ENCODE measurements around the gene ARHGAP26. TPM values are rescaled to one million over a fixed set of nuclear protein-coding genes. Genes with fewer than 3 reads are reported as not detected.

Gene ARHGAP26
- total RNA-seq, 4 donors from 2014 or later = 61.0 to 76.7 (median 61.2) TPM

- Histone ChIP-seq H3K4me3 (no peak overlapping the region), H3K9me3 (no peaks in the 10 kb centered on the region), H3K27ac (peak overlapping the region in 3 of 4 donors; percentile 24 to 41 (median 28)), H3K27me3 (no peaks in the 10 kb centered on the region), H3K4me1 (peaks cover 0 to 13% (median 4%) of the 10 kb centered on the region in 4 donors), H3K36me3 (no peaks in the 10 kb centered on the region)
- TF ChIP-seq EP300 (IDR thresholded peaks at IDR 0.05; ENCODE audit: low read depth) = no peak
- TF ChIP-seq POLR2AphosphoS5 (IDR thresholded peaks at IDR 0.05) = peak in 1 of 3 donors; percentile 18
- peak; percentile 64 for DNase-seq
- in situ Hi-C loops (cut with MboI; ENCODE audit: low pct_ligation_motif_present in 1 of 4, low pct_unique_long_range_greater_than_20kb in 1 of 4, low sequenced_read_pairs in 3 of 4) = no loop called here
- intact Hi-C loops (cut with DNase I; ENCODE audit: low total_unique reads) = no loop called here
- WGBS, 2 donors (ENCODE audit: low coverage in 1 of 2) = 61 to 74% methylated on average over 6 to 9 of the region's 9 CpGs
Measured at GRCh38 chr5:143140492-143141203, 370.5 kb downstream of the ARHGAP26 start.

- Histone ChIP-seq H3K36me3 (no peaks in the 10 kb centered on the region), H3K27me3 (no peaks in the 10 kb centered on the region), H3K4me3 (no peak overlapping the region), H3K27ac (no peak overlapping the region), H3K4me1 (peaks cover 0 to 13% (median 4%) of the 10 kb centered on the region in 4 donors), H3K9me3 (no peaks in the 10 kb centered on the region)
- in situ Hi-C loops (cut with MboI; ENCODE audit: low pct_ligation_motif_present in 1 of 4, low pct_unique_long_range_greater_than_20kb in 1 of 4, low sequenced_read_pairs in 3 of 4) = no loop called here
- TF ChIP-seq CTCF (IDR thresholded peaks at IDR 0.05) (no peak), EP300 (IDR thresholded peaks at IDR 0.05; ENCODE audit: low read depth) (no peak), POLR2A (IDR thresholded peaks at IDR 0.05) (no peak), POLR2AphosphoS5 (IDR thresholded peaks at IDR 0.05) (no peak)
- intact Hi-C loops (cut with DNase I; ENCODE audit: low total_unique reads) = no loop called here
- WGBS, 2 donors (ENCODE audit: low coverage in 1 of 2) = 88 to 96% methylated on average over 4 to 6 of the region's 6 CpGs
- DNase-seq = no peak
Measured at GRCh38 chr5:143141652-143142051, 371.5 kb downstream of the ARHGAP26 start.

- in situ Hi-C loops (cut with MboI; ENCODE audit: low pct_ligation_motif_present in 1 of 4, low pct_unique_long_range_greater_than_20kb in 1 of 4, low sequenced_read_pairs in 3 of 4) (no loop called here), intact Hi-C loops (cut with DNase I; ENCODE audit: low total_unique reads) (no loop called here)
- WGBS, 2 donors (ENCODE audit: low coverage in 1 of 2) = 57 to 86% methylated on average over 1 to 8 of the region's 8 CpGs
- no peak for DNase-seq
- H3K4me1 ChIP-seq = peaks cover 0 to 13% (median 4%) of the 10 kb centered on the region in 4 donors
- H3K27me3 ChIP-seq = no peaks in the 10 kb centered on the region
- no peaks in the 10 kb centered on the region for H3K9me3 ChIP-seq
- H3K4me3 ChIP-seq = no peak overlapping the region
- TF ChIP-seq EP300 (IDR thresholded peaks at IDR 0.05; ENCODE audit: low read depth) (no peak), POLR2AphosphoS5 (IDR thresholded peaks at IDR 0.05) (peak in 2 of 3 donors; percentile 57 to 66)
- H3K36me3 ChIP-seq = no peaks in the 10 kb centered on the region
- peak overlapping the region; percentile 28 to 64 (median 30) for H3K27ac ChIP-seq
Measured at GRCh38 chr5:143142596-143143435, 372.6 kb downstream of the ARHGAP26 start.

- WGBS, 2 donors (ENCODE audit: low coverage in 1 of 2) = 99 to 100% methylated on average over 3 of the region's 3 CpGs
- no peak for TF ChIP-seq CTCF (IDR thresholded peaks at IDR 0.05)
- no peak for TF ChIP-seq EP300 (IDR thresholded peaks at IDR 0.05; ENCODE audit: low read depth)
- no peak for TF ChIP-seq POLR2A (IDR thresholded peaks at IDR 0.05)
- in situ Hi-C loops (cut with MboI; ENCODE audit: low pct_ligation_motif_present in 1 of 4, low pct_unique_long_range_greater_than_20kb in 1 of 4, low sequenced_read_pairs in 3 of 4) = no loop called here
Measured at GRCh38 chr5:143143973-143144372, 373.8 kb downstream of the ARHGAP26 start.

More at GRCh38 chr5:143143973-143144372, 373.8 kb downstream of the ARHGAP26 start:
- Histone ChIP-seq H3K4me3 (no peak overlapping the region), H3K27ac (no peak overlapping the region), H3K9me3 (no peaks in the 10 kb centered on the region), H3K36me3 (no peaks in the 10 kb centered on the region), H3K4me1 (peaks cover 0 to 13% (median 4%) of the 10 kb centered on the region in 4 donors), H3K27me3 (no peaks in the 10 kb centered on the region)
- intact Hi-C loops (cut with DNase I; ENCODE audit: low total_unique reads) = no loop called here
- DNase-seq = no peak
